Embryonic facial prominence (tissue), 1 donor: ENCODE data around the gene LACC1.
A peak's percentile ranks its signal among the peaks of the same experiment; 100 is the strongest.

ENCODE experiments used
- DNase-seq: peaks from one replicate; pipeline ENCODE4 v3.0.0-alpha.2; 2016; ENCODE audit errors: extremely low spot score

Gene LACC1

GRCh38 chr13:43884222-43884621, 4.5 kb downstream of the LACC1 start:
- DNase-seq, result no peak

- no peak for DNase-seq
Observed at GRCh38 chr13:43894438-43894837, 14.7 kb downstream of the LACC1 start.

GRCh38 chr13:43895940-43896339, 16.2 kb downstream of the LACC1 start:
- DNase-seq, result peak; percentile 36

GRCh38 chr13:43905435-43906031, 25.8 kb downstream of the LACC1 start:
- peak; percentile 78 for DNase-seq

- peak; percentile 71 for DNase-seq
Observed at GRCh38 chr13:43908156-43909126, 28.7 kb downstream of the LACC1 start.

- no peak for DNase-seq
Observed at GRCh38 chr13:43910856-43911255, 31.2 kb downstream of the LACC1 start.

- no peak for DNase-seq
Observed at GRCh38 chr13:43911278-43911677, 31.6 kb downstream of the LACC1 start.

- DNase-seq, result no peak
Observed at GRCh38 chr13:43911871-43912270, 32.2 kb downstream of the LACC1 start.

- DNase-seq, result no peak
Observed at GRCh38 chr13:43915451-43915850, 35.7 kb downstream of the LACC1 start.

- no peak for DNase-seq
Observed at GRCh38 chr13:43916828-43917227, 37.1 kb downstream of the LACC1 start.

- no peak for DNase-seq
Observed at GRCh38 chr13:43918636-43919035, 38.9 kb downstream of the LACC1 start.

GRCh38 chr13:43920965-43921674, 41.4 kb downstream of the LACC1 start:
- no peak for DNase-seq

- DNase-seq, result no peak
Observed at GRCh38 chr13:43924549-43925245, 45.0 kb downstream of the LACC1 start.

GRCh38 chr13:43929947-43930346, 50.2 kb downstream of the LACC1 start:
- DNase-seq, result no peak

- no peak for DNase-seq
Observed at GRCh38 chr13:43933378-43933777, 53.7 kb downstream of the LACC1 start.

GRCh38 chr13:43934273-43934672, 54.6 kb downstream of the LACC1 start:
- DNase-seq, result no peak

GRCh38 chr13:43935878-43936277, 56.2 kb downstream of the LACC1 start:
- DNase-seq, result peak; percentile 13

GRCh38 chr13:43936647-43937046, 56.9 kb downstream of the LACC1 start:
- peak; percentile 16 for DNase-seq

- no peak for DNase-seq
Observed at GRCh38 chr13:43937839-43938238, 58.1 kb downstream of the LACC1 start.

- no peak for DNase-seq
Observed at GRCh38 chr13:43938449-43938848, 58.7 kb downstream of the LACC1 start.

- no peak for DNase-seq
Observed at GRCh38 chr13:43939086-43939485, 59.4 kb downstream of the LACC1 start.

- DNase-seq, result no peak
Observed at GRCh38 chr13:43942286-43942685, 62.6 kb downstream of the LACC1 start.
